SK-N-MC (cell line): Measurements from ENCODE around the gene FAM131C.

Experiments used
- EZH2 ChIP-seq: fragments of 200-600 bp; sonication (generic); IDR thresholded peaks from one replicate; pipeline ENCODE4 v1.6.1; 2017; ENCODE audit warnings: antibody characterized with exemption
- FOXP2 ChIP-seq: optimal IDR thresholded peaks from 2 replicates; pipeline ENCODE3; 2011; ENCODE audit warnings: mild to moderate bottlenecking, moderate library complexity; ENCODE audit not compliant: insufficient read depth; ENCODE audit errors: extremely low read length, control extremely low read depth
- POLR2AphosphoS5 ChIP-seq: IDR thresholded peaks from 2 replicates; pipeline ENCODE4 v1.6.1; 2012; ENCODE audit warnings: mild to moderate bottlenecking, low read depth, low read length, borderline replicate concordance

DNA sequence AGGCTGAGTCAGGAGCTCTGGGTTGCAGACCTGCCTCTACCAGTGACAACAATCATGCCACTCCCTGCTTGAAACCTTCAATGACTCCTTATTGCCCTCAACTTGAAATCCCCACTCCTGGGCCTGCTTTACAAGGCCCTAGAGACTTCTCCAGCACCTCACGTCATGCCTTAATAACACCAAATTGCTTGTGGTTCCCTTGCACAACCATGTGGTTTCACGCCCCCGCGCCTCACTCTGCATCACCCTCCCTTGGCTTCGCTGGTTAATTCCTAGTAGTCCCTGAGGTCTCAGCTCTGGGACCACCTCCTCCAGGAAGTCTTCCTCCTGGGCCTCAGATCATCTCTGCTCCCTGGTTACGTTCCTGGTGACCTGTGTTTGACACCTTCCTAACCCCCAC is 49.5 kb upstream of the FAM131C start:
- peak; percentile 44; the same call in 1 of the 2 replicates for TF ChIP-seq POLR2AphosphoS5
- no peak for TF ChIP-seq EZH2
- peak; percentile 57 for TF ChIP-seq FOXP2
